SH-SY5Y (cell line): ENCODE measurements around the gene NLGN2.

Experiments used
- GATA2 ChIP-seq: IDR thresholded peaks from 2 replicates; pipeline ENCODE4 v1.6.1; 2011; ENCODE audit warnings: mild to moderate bottlenecking, low read depth, low read length
- GATA3 ChIP-seq: IDR thresholded peaks from 2 replicates; pipeline ENCODE4 v1.6.1; 2011; ENCODE audit warnings: low read depth, mild to moderate bottlenecking, low read length, moderate library complexity

Gene NLGN2

DNA sequence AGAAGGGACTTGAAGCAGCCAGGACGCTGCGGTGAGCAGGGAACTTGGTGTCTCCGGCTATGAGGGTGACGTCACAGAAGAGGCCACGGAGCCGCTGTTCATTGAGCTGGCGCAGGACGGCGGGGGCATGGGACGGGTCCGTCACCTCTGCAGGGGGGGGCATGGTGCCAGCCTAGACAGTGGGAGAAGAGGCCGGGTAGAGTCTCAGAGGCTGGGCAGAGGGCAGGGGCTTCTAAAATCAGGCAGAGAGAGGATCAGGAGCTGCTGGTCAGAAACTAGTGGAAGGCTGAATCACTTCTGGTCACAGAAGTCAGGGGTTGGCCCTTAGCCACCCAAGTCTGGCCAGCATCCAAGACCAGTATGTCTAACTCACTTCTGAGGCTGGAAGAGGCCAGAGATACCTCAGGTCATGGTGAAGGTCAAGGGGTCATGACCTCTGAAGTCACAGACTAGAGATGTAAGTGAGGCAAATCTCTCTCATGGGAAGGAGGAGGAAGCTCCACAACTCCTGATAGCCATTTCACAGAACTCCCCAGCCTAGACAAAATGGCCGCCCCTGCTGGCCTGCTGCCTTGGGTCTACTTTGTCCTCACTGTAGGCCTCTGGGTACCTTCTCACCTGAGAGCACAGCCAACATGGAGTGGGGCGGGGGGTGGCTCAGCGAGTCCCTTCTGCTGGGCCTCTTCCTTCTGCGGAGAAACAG, 59.1 kb downstream of the NLGN2 start:
- TF ChIP-seq GATA2: no peak
- TF ChIP-seq GATA3: no peak

DNA sequence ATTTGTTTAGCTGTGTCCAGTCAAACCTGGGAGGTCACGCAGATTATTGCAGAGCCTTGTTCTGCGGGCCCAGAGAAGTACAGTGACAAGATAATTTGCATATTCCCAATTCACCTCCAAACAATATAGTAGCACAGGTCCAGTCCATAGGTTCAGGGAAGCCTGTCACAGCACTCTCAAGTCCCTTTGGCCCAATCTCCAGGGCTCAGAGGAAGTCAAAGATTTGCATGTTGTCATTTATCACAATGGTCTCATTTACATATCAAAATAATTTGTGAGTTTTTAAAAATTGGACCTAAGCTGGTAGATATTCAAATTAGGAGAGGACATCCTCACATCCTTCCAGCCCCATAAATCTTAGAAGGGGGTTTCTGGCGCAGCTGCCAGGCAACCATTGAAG, 59.9 kb downstream of the NLGN2 start:
- TF ChIP-seq GATA3: no peak
- no peak for TF ChIP-seq GATA2

DNA sequence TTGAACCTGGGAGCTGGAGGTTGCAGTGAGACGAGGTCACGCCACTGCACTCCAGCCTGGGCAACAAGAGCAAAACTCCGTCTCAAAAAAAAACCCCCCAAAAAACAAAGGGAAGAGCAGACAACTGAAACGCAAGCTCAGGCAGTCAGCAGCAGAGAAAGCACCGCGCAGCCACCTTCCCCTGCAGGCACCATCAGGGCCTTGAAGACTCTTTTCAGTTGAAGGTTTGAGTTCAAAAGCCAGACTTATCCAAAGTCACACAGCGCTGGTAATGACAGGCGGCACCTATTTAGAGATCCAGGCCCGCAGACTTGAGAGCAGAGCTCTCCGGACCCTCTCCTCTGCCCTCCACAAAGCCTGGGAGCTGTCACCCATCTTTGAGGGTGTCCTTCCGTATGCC, 60.6 kb downstream of the NLGN2 start:
- TF ChIP-seq GATA2 (no peak), GATA3 (no peak)

DNA sequence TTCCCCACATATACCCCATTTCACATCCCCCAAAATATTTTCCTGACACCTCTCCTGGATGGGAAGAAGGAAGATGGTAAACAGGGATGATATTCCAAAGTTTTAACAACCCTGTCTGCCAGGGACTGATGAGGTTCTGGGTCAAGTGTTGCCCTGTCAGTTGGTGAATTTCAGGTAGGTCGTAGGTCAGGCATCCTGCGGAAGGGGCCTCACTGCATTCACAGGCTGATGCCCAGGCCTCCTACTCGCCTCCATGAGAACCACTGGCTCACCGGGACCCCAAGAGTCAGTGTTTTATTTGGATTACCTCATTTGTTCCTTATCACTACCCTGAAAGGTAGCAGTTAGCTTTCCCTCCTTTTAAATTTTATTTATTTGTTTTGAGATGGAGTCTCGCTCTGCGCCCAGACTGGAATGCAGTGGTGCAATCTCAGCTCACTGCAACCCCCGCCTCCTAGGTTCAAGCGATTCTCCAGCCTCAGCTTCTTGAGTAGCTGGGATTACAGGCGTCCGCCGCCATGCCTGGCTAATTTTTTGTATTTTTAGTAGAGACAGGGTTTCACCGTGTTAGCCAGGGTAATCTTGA, 61.3 kb downstream of the NLGN2 start:
- TF ChIP-seq GATA3 (no peak), GATA2 (no peak)
